HCT116 (cell line): ENCODE results near the gene C1QTNF2. TPM values are rescaled to one million over a fixed set of nuclear protein-coding genes. Genes with fewer than 3 reads are reported as not detected.

ENCODE experiments used
- ATAC-seq: fragments of 200-7000 bp; cut with Tn5 transposase; 2 replicates; pipeline ENCODE4 v1.9.1; 2020; ENCODE audit warnings: mild to moderate bottlenecking, moderate library complexity
- BruUV-seq: library from RNA; stranded (reverse); fragments of 400-500 nt; replicated peaks from 2 replicates; lab custom pipeline; 2021; lab: Mats Ljungman, UMichigan
- CTCF ChIA-PET: fragments of 300-600 bp; sonication (Branson Sonifier 250); formaldehyde crosslinking; loops from one replicate; lab custom pipeline; 2021; ENCODE audit warnings: antibody characterized with exemption; lab: Charles Lee
- POLR2A ChIA-PET: fragments of 300-600, 350-600 bp; sonication (Branson Sonifier 250); formaldehyde crosslinking; loops from one replicate; lab custom pipeline; 2021; ENCODE audit warnings: antibody characterized with exemption; lab: Charles Lee
- RAD21 ChIA-PET, 2 experiments: fragments of 300-600 bp; sonication (Branson Sonifier 250); formaldehyde crosslinking; loops; one replicate each; lab custom pipeline; 2023; ENCODE audit warnings: low total read pairs in 2 of 2; ENCODE audit not compliant: uncharacterized antibody in 2 of 2, unreplicated experiment in 2 of 2, low non-redundant PET in 1 of 2; lab: Charles Lee
- DNase-seq: peaks from one replicate; pipeline ENCODE4 v3.0.0-alpha.2; 2010; ENCODE audit warnings: low read depth, low spot score
- H2AFZ ChIP-seq: fragments of 200-600 bp; shearing (Covaris generic), sonication (generic); 2 replicates; pipeline ENCODE4 v1.6.1; 2017; ENCODE audit warnings: low read depth, mixed run types, mixed read lengths, antibody characterized with exemption, low read length; ENCODE audit not compliant: poor library complexity, severe bottlenecking
- H3K27ac ChIP-seq: 2 replicates; pipeline ENCODE4 v1.5.1; 2012; ENCODE audit warnings: low read depth, low read length
- H3K27me3 ChIP-seq: fragments of 200-600 bp; sonication (generic); 2 replicates; pipeline ENCODE4 v1.6.1; 2016; ENCODE audit warnings: mixed run types, low read length, mixed read lengths; ENCODE audit not compliant: insufficient read depth
- H3K36me3 ChIP-seq, 2 experiments: fragments of 200-500 bp in 1 of 2; fragments of 200-600 bp in 1 of 2; sonication (Bioruptor generic) in 1 of 2; sonication (generic) in 1 of 2; 2 replicates each; pipeline versions ENCODE4 v1.5.1 to v1.6.1; 2014 to 2016; ENCODE audit warnings: low read length in 2 of 2, inconsistent platforms in 1 of 2, mixed read lengths in 1 of 2, mixed run types in 1 of 2; ENCODE audit not compliant: insufficient read depth in 2 of 2, control insufficient read depth in 1 of 2
- H3K4me1 ChIP-seq, 2 experiments: fragments of 200-600 bp in 1 of 2; sonication (generic) in 1 of 2; 2 replicates each; pipeline versions ENCODE4 v1.5.1 to v1.6.1; 2012 to 2017; ENCODE audit warnings: low read length in 2 of 2, inconsistent platforms in 1 of 2, mild to moderate bottlenecking in 1 of 2, mixed read lengths in 1 of 2, mixed run types in 1 of 2, moderate library complexity in 1 of 2; ENCODE audit not compliant: insufficient read depth in 2 of 2, control insufficient read depth in 1 of 2
- H3K4me2 ChIP-seq: fragments of 200-600 bp; sonication (generic); 2 replicates; pipeline ENCODE4 v1.6.1; 2017; ENCODE audit warnings: mixed run types, low read length, mixed read lengths
- H3K4me3 ChIP-seq, 2 experiments: fragments of 200-600 bp in 1 of 2; sonication (generic) in 1 of 2; replicated peaks in 1 of 2; 2 replicates each; pipeline ENCODE4 v1.5.1; 2011 to 2016; ENCODE audit warnings: low read length in 2 of 2, control low read depth in 1 of 2, low read depth in 1 of 2, mild to moderate bottlenecking in 1 of 2, mixed read lengths in 1 of 2, mixed run types in 1 of 2
- H3K79me2 ChIP-seq: fragments of 200-600 bp; sonication (generic); 2 replicates; pipeline ENCODE4 v1.6.1; 2017; ENCODE audit warnings: mild to moderate bottlenecking, mixed run types, low read length, moderate library complexity, mixed read lengths; ENCODE audit not compliant: insufficient read depth
- H3K9ac ChIP-seq: fragments of 200-600 bp; sonication (generic); 2 replicates; pipeline ENCODE4 v1.6.1; 2016; ENCODE audit warnings: low read length, mixed read lengths
- H3K9me2 ChIP-seq: fragments of 200-600 bp; sonication (generic), shearing (Covaris generic); 2 replicates; pipeline ENCODE4 v1.6.1; 2017; ENCODE audit warnings: mixed run types, mild to moderate bottlenecking, moderate library complexity; ENCODE audit not compliant: insufficient read depth
- H3K9me3 ChIP-seq, 2 experiments: fragments of 200-500 bp in 1 of 2; fragments of 200-600 bp in 1 of 2; sonication (Bioruptor generic) in 1 of 2; sonication (generic) in 1 of 2; 2 replicates each; pipeline ENCODE4 v1.6.1; 2014 to 2017; ENCODE audit warnings: low read length in 2 of 2, mixed read lengths in 2 of 2, inconsistent platforms in 1 of 2, low read depth in 1 of 2, mild to moderate bottlenecking in 1 of 2, mixed run types in 1 of 2, moderate library complexity in 1 of 2; ENCODE audit not compliant: control insufficient read depth in 1 of 2, insufficient read depth in 1 of 2
- H4K20me1 ChIP-seq: fragments of 200-600 bp; sonication (generic), shearing (Covaris generic); 2 replicates; pipeline ENCODE4 v1.6.1; 2017; ENCODE audit warnings: mixed run types, mild to moderate bottlenecking, moderate library complexity; ENCODE audit not compliant: insufficient read depth
- ATF3 ChIP-seq: IDR thresholded peaks from 2 replicates; pipeline ENCODE4 v1.6.1; 2012
- CEBPB ChIP-seq: IDR thresholded peaks from 2 replicates; pipeline ENCODE4 v1.6.1; 2012; ENCODE audit warnings: low read depth
- EGR1 ChIP-seq: IDR thresholded peaks from 2 replicates; pipeline ENCODE4 v1.6.1; 2012; ENCODE audit warnings: low read depth
- EZH2 ChIP-seq: fragments of 200-600 bp; sonication (generic); IDR thresholded peaks from 2 replicates; pipeline ENCODE4 v1.6.1; 2017; ENCODE audit warnings: antibody characterized with exemption, mixed run types
- POLR2A ChIP-seq: IDR thresholded peaks from 2 replicates; pipeline ENCODE4 v1.7.0; 2011; ENCODE audit warnings: borderline replicate concordance; ENCODE audit not compliant: insufficient read depth, insufficient read length; ENCODE audit errors: extremely low read depth
- POLR2AphosphoS5 ChIP-seq: IDR thresholded peaks from 2 replicates; pipeline ENCODE4 v1.6.1; 2011; ENCODE audit warnings: mild to moderate bottlenecking, low read depth, low read length, moderate library complexity
- SIN3A ChIP-seq: IDR thresholded peaks from 2 replicates; pipeline ENCODE4 v1.6.1; 2012; ENCODE audit warnings: low read depth
- ZBTB33 ChIP-seq: IDR thresholded peaks from 2 replicates; pipeline ENCODE4 v1.6.1; 2011; ENCODE audit warnings: mild to moderate bottlenecking, low read length, moderate library complexity; ENCODE audit not compliant: insufficient replicate concordance; ENCODE audit errors: extremely low read depth
- ZFX ChIP-seq: fragments of 450-650 bp; IDR thresholded peaks from 2 replicates; pipeline ENCODE4 v1.6.1; 2017
- intact Hi-C: fragments of 100-400 bp; cut with micrococcal nuclease; formaldehyde crosslinking; loops from 2 replicates; pipeline ENCODE4 v1.10.0; 2022
- total RNA-seq: library from RNA; stranded (reverse); gene quantifications from one replicate; pipeline ENCODE4 v1.2.1, GENCODE V29; 2021; ENCODE audit not compliant: unreplicated experiment

C1QTNF2 gene
- total RNA-seq, 1 experiment from 2014 or later: 0.15 TPM

- peak; percentile 95 for TF ChIP-seq ZBTB33
- TF ChIP-seq CEBPB: no peak
- TF ChIP-seq POLR2A: peak; percentile 72
- peak; percentile 92 for TF ChIP-seq EGR1
- TF ChIP-seq ATF3: no peak
- TF ChIP-seq POLR2AphosphoS5: peak; percentile 86
Measured at GRCh38 chr5:160418561-160419457, 48.4 kb upstream of the C1QTNF2 start, which contains the start of gene SLU7 (continued).

- intact Hi-C loops: no loop called here
- H3K79me2 ChIP-seq: peaks cover 19% of the 10 kb centered on the region
- H4K20me1 ChIP-seq: no peaks in the 10 kb centered on the region
- TF ChIP-seq POLR2AphosphoS5: peak; percentile 97
- peak; percentile 67; the same call in 1 of the 2 replicates for TF ChIP-seq SIN3A
- TF ChIP-seq EZH2: no peak
- peak; percentile 98 for TF ChIP-seq ZFX
- TF ChIP-seq POLR2A: peak; percentile 94
- peak within 1 kb of the TSS; percentile 56 for H2AFZ ChIP-seq
- ATAC-seq: peak; percentile 92
- DNase-seq: peak; percentile 86
- no peaks in the 10 kb centered on the region for H3K9me2 ChIP-seq
- peak within 1 kb of the TSS; percentile 62 for H3K27ac ChIP-seq
- no peaks in the 10 kb centered on the region for H3K27me3 ChIP-seq
- H3K9ac ChIP-seq: peak within 1 kb of the TSS; percentile 79
- ChIA-PET POLR2A (interaction anchor here (1.2 to 1.5 kb wide), 2 partner anchors 11 to 22 kb away, joined by 4 read pairs; partner anchors contain the start of gene PTTG1), CTCF (interaction anchor here (1.7 to 2.8 kb wide), 2 partner anchors 10 to 378 kb away, joined by 6 to 21 read pairs; no protein-coding TSS in a partner anchor), RAD21 (no interaction called here)
- peaks cover 4 to 14% of the 10 kb centered on the region in 2 experiments; a peak in 2 of 4 replicates for H3K36me3 ChIP-seq
- no peaks in the 10 kb centered on the region for H3K9me3 ChIP-seq
- H3K4me2 ChIP-seq: peak within 1 kb of the TSS; percentile 83
- peaks cover 0 to 14% of the 10 kb centered on the region in 2 experiments; a peak in 2 of 4 replicates for H3K4me1 ChIP-seq
- TSS peak; percentile 69 for BruUV-seq
- peak within 1 kb of the TSS; percentile 69 to 83 for H3K4me3 ChIP-seq
Measured at GRCh38 chr5:160399402-160400353, 29.3 kb upstream of the C1QTNF2 start, which contains the start of gene FAM200C. TSS of gene FAM200C (minus strand) at chr5:160400054. CDS start at chr5:160395490, 4,564 bp downstream.
